GM19452 (cell line): ENCODE data around the gene MRFAP1.
"Not testable (repeated sequence)": the region's sequence is repeated elsewhere in the genome, so short reads cannot be mapped to it uniquely, and the experiment has no call there.

Experiments
- ATAC-seq: cut with Tn5 transposase; IDR thresholded peaks from one replicate; pipeline ENCODE4 v1.9.1; 2021; ENCODE audit not compliant: unreplicated experiment

The MRFAP1 gene

GRCh38 chr4:6633091-6633906 lies 7.2 kb upstream of the MRFAP1 start:
- no peak for ATAC-seq

GRCh38 chr4:6634746-6635145 lies 5.7 kb upstream of the MRFAP1 start:
- ATAC-seq: no peak

DNA sequence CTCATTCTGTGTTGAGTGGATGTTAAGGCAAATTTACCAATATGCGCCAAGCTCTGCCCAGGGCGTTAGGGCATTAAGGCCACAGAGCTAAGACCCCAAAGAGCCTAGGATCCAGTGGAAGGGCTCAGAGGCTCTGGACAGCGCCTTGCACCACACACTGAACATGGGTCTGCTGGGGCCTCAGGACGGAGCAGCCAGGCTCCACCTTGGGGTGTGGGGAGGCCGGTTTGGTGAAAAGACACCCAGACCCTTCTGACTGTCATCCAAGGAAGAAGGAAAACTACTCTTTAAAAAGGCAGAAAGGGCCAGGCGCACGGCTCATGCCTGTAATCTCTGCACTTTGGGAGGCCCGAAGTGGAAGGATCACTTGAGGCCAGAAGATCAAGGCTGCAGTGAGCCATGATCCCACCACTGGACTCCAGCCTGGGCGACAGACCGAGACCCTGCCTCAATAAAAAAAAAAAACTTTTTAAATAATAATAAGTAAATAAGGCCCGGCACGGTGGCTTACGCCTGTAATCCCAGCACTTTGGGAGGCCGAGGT lies 1.3 kb upstream of the MRFAP1 start:
- ATAC-seq: no peak

GRCh38 chr4:6641164-6641970 lies 882 bp downstream of the MRFAP1 start:
- ATAC-seq: peak; percentile 34

- no peak for ATAC-seq
These were observed 1.5 kb downstream of the MRFAP1 start for GRCh38 chr4:6641971-6642320.

- ATAC-seq: no peak
These were observed 2.8 kb downstream of the MRFAP1 start for GRCh38 chr4:6643141-6643847.

DNA sequence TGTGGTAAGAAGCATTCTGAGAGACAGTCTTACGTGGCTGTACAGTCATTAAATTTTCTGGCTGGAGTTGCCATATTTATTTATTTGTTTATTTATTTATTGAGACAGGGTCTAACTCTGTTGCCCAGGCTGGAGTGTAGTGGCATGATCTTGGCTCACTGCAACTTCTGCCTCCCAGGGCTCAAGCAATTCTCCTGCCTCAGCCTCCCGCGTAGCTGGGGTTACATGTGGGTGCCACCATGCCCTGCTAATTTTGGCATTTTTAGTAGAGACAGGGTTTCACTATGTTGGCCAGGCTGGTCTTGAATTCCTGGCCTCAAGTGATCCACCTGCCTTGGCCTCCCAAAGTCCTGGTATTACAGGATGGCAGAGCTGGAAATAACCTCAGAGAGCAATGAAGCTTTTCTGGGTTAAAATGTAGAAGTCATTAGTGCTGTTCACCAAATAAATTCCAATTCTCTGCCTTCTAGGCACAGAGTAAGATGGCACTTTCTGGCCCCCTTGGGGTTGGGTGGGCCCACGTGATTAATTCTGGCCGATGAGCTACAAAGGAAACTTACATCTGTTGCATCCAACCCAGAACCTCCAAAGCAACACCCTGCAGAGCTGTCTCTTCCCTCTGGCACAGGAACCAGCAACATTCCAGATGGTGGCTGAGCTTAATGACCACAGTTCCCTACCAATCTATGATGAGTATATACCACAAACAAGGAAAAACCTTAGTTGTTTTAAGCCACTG lies 4.5 kb downstream of the MRFAP1 start:
- ATAC-seq: no peak

DNA sequence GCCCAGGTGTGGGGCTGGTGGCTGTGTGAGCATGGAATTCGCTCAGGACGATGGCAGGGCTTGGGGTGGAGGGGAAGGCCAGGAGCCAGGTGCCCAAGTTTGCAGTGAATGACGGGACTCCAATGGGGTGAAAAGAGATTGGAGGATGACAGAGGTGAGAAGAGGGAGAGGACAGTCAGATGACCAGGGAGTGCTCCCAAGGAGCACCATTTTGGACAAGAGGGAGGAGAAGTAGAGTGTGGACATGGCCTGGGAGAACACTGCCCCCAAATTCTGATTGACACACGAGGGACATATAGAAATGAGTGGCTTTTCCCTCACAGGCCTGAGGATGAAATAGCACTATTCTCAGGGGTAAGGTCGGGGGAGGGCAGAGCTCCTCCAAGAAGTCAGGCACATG lies 6.7 kb downstream of the MRFAP1 start:
- no peak for ATAC-seq

DNA sequence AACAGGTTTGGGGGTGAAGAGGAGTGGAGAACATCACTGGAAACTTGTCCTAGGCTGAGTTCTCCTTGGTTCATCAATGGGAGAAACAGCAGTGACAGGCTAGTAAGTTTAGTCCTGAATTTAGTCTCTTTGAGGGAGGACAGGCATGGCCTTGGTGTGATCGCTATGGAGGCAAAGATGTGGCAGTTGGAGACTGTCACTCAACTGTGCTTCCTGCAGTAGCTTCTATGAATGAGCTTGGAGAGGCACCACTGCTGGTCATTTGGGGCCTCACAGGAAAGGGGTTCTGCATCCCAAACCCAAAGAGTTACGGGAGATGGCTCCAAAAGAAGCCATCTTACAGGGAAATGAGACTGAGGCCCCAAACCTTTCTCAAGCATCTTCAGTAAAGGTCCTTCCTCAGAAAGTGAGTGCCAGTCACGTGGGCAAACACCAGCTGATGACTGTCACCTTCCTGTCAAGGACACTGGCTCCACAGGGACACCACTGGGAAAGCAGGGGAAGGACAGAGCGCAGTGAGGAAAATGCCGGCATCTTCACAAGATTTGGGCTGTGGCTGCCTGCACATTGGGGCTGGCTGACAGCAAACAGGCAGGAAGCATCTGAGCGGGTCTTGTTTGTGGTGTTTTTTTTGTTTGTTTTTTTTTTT lies 7.2 kb downstream of the MRFAP1 start:
- ATAC-seq: no peak

GRCh38 chr4:6649216-6649615 lies 8.7 kb downstream of the MRFAP1 start:
- no peak for ATAC-seq

- ATAC-seq: not testable (repeated sequence)
These were observed 13.7 kb downstream of the MRFAP1 start for GRCh38 chr4:6654211-6654610.

DNA sequence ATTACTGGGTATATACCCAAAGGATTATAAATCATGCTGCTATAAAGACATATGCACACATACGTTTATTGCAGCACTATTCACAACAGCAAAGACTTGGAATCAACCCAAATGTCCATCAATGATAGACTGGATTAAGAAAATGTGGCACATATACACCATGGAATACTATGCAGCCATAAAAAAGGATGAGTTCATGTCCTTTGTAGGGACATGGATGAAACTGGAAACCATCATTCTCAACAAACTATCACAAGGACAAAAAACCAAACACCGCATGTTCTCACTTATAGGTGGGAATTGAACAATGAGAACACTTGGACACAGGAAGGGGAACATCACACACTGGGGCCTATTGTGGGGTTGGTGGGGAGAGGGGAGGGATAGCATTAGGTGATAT lies 14.8 kb downstream of the MRFAP1 start:
- ATAC-seq: not testable (repeated sequence)

DNA sequence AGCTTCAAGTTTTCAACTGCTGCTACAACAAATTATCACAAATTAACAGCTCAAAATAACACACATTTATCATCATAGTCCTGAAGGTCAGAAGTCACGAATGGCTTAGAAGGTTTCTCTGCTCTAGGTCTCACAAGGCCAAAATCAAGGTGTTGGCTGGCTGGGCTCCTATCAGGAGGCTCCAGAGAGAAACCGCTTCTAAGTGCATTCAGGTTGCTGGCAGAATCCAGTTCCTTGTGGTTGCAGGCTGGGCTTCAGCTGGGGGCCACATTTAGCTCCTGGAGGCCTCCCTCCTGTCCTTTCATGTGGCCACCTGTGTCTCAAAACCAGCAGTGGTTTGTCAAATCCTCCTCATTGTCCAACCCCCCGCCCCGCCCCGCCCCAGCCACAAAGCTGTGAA lies 15.4 kb downstream of the MRFAP1 start:
- ATAC-seq: no peak

DNA sequence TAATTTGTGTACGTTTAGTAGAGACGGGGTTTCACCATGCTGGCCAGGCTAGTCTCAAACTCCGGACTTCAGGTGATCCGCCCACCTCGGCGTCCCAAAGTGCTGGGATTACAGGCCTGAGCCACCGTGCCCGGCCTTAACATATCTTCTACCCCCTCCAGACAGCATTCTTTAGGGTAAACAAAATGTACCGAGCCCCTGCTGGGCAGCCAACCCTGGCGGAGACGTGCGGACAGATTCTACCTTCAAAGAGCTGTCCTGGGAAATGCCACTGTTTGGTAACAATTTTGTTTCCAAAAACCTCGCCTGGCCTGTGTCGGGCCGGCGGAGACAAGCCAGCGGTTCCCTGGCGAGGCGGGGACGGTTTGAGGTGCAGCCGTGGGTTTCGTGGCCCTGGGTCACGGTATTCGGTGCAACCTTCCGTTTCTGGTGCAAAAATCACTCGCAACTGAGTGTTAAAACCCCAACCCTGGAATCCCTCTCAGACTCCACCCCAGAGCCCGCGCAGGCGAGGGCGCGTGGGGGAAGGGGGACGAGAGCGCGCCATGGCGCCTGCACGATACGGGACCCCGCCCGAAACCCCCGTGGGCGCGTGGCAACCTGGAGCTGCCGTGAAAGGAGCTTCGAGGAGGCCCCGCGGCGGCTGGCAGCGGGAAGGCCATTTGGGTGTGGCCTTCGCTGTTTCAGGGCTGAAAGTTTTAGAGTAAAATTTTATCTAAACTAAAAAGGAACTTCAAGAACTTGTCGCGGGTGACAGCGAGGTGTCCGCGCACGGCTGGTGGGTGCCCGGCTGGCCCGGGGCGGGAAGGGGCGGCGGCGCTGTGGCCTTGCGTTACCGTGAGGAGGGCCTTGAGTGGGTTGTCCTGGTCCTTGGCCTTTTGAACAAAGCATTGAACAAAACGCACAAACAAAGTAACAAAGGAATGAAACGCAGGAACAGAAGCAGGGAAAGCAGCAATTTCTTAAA lies 17.0 kb downstream of the MRFAP1 start:
- ATAC-seq: no peak

- ATAC-seq: no peak
These were observed 17.7 kb downstream of the MRFAP1 start for GRCh38 chr4:6658209-6658595.

DNA sequence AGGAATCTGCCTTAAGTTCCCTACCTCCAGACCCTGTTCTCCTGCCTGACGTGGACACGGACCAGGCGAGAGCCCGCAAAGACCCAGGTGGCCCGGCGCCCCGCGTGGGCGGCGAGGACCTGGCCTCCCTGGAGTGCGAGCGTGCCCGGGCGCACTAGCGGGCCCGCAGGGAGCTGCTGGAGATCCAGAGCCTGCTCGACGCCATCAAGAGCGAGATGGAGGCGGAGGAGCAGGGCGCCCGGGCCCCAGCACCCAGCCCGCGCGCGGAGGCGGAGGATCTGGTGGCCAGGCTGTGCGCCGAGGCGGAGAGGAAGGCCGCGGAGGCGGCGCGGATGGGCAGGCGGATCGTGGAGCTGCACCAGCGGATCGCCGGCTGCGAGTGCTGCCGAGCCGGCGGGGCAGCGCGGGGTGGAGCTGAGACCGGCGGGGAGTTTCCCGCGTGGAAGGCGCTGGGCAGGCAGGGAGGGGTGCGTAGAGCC lies 18.2 kb downstream of the MRFAP1 start:
- no peak for ATAC-seq

GRCh38 chr4:6659897-6660296 lies 19.4 kb downstream of the MRFAP1 start:
- no peak for ATAC-seq

GRCh38 chr4:6660430-6660829 lies 19.9 kb downstream of the MRFAP1 start:
- no peak for ATAC-seq

GRCh38 chr4:6662591-6662990 lies 22.1 kb downstream of the MRFAP1 start:
- ATAC-seq: no peak
